KOPT-K1 (cell line): ENCODE results near the gene SCYGR7.

Source experiments
- H3K27ac ChIP-seq: fragments of 200-600 bp; sonication (generic); 2 replicates; pipeline ENCODE4 v1.5.1; 2016; ENCODE audit warnings: antibody characterized with exemption, mild to moderate bottlenecking, low read depth, low read length; ENCODE audit not compliant: poor library complexity, severe bottlenecking
- H3K36me3 ChIP-seq: fragments of 200-600 bp; sonication (generic); 2 replicates; pipeline ENCODE4 v1.5.1; 2017; ENCODE audit warnings: antibody characterized with exemption, mild to moderate bottlenecking, low read length, moderate library complexity; ENCODE audit not compliant: insufficient read depth
- H3K9me3 ChIP-seq: fragments of 200-600 bp; sonication (generic); 2 replicates; pipeline ENCODE4 v1.5.1; 2017; ENCODE audit warnings: antibody characterized with exemption, low read length, mild to moderate bottlenecking; ENCODE audit not compliant: insufficient read depth, poor library complexity, severe bottlenecking

Gene SCYGR7

GRCh38 chr2:227728035-227728434 lies at the start of gene SCYGR7:
Gene SCYGR7 (plus strand): TSS chr2:227728335. CDS start chr2:227728335, 0 bp downstream.
- Histone ChIP-seq H3K27ac (no peak within 1 kb of the TSS), H3K36me3 (no peaks in the 10 kb centered on the region), H3K9me3 (no peaks in the 10 kb centered on the region)

- Histone ChIP-seq H3K9me3 (no peaks in the 10 kb centered on the region), H3K36me3 (no peaks in the 10 kb centered on the region), H3K27ac (no peak overlapping the region)
Measured at GRCh38 chr2:227684258-227684657, 43.9 kb upstream of the SCYGR7 start.

DNA sequence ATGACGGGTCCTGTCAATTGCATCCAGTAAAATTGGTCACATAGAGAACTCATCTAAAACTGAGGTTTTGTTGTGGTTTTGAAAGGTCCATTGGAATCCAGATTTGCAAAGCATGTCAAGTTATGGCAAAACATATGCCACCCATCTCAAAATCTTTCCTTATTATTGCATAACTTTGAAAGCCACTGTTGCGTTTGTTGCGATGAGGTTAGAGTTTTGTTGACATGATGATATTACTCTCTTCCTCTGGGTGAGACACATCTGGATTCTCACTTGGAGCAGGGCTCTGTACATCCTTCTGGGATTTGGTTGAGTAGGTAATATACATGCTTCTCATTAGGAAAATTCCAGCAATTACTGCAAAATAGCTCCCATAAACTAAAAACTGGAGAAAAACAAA lies 40.9 kb upstream of the SCYGR7 start:
- Histone ChIP-seq H3K27ac (no peak overlapping the region), H3K9me3 (no peaks in the 10 kb centered on the region), H3K36me3 (no peaks in the 10 kb centered on the region)

GRCh38 chr2:227696990-227697679 lies 31.0 kb upstream of the SCYGR7 start:
- Histone ChIP-seq H3K36me3 (no peaks in the 10 kb centered on the region), H3K9me3 (no peaks in the 10 kb centered on the region), H3K27ac (no peak overlapping the region)

DNA sequence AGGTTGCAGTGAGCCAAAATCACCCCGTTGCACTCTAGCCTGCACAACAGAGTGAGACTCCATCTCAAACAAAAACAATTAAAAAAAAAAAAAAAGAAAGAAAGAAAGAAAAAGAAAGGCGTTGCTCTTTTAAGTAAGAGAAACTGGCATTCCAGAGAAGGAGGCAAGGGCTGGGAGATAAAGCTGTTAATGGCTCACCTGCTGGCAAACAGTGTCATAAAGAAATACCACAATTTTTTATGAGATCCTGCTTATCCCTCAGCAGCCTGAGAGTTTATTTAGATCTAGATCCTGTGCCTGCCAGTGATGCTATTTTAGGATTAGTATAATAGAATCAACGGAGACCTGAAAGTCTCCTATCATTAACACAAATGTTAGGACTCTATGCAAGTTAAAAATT lies 26.6 kb upstream of the SCYGR7 start:
- Histone ChIP-seq H3K27ac (no peak overlapping the region), H3K36me3 (no peaks in the 10 kb centered on the region), H3K9me3 (no peaks in the 10 kb centered on the region)

- Histone ChIP-seq H3K9me3 (no peaks in the 10 kb centered on the region), H3K27ac (no peak overlapping the region), H3K36me3 (no peaks in the 10 kb centered on the region)
Measured at GRCh38 chr2:227703280-227703732, 24.8 kb upstream of the SCYGR7 start.

DNA sequence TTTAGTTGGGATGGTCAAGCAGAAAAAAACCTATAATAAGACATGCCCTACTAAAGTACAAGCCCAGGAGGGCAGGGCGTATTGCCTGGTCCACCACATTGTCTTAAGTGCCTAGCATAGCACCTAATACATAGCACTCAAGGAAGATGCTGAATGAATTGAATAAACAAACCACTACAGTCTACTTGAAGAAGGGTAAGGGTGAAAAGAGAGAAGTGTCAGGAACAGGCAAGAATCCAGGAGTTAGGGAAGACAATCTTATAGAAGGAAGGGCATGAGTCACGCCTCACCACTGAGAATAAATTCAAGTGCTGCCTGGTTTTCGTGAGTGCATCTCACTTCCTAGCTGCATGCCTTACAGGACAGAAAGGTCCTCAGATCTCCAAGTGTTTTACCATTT lies 24.2 kb upstream of the SCYGR7 start:
- Histone ChIP-seq H3K36me3 (no peaks in the 10 kb centered on the region), H3K27ac (no peak overlapping the region), H3K9me3 (no peaks in the 10 kb centered on the region)

DNA sequence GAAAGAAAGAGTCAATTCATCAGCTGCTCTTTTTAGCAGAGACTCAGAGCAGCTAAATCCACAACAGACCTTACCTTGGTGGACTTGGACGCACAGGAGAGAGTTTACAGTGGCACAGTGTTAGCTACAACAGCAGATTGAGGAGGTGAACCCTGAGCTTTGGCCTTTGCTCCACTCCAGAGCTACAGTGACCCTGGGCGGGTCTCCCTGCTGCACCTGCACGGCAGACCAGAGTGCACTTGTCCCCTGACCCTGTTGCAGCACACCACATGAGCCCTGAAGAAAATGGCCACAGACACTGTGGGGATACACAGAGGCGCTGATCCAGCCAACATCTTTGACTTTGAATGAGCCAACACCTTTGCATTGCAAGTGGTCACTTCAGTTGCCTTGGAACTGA lies 21.3 kb upstream of the SCYGR7 start:
- Histone ChIP-seq H3K9me3 (no peaks in the 10 kb centered on the region), H3K27ac (no peak overlapping the region), H3K36me3 (no peaks in the 10 kb centered on the region)

- Histone ChIP-seq H3K36me3 (no peaks in the 10 kb centered on the region), H3K9me3 (no peaks in the 10 kb centered on the region), H3K27ac (no peak overlapping the region)
Measured at GRCh38 chr2:227707390-227707789, 20.7 kb upstream of the SCYGR7 start.

- Histone ChIP-seq H3K36me3 (no peaks in the 10 kb centered on the region), H3K9me3 (no peaks in the 10 kb centered on the region), H3K27ac (no peak overlapping the region)
Measured at GRCh38 chr2:227710986-227711385, 17.1 kb upstream of the SCYGR7 start.

DNA sequence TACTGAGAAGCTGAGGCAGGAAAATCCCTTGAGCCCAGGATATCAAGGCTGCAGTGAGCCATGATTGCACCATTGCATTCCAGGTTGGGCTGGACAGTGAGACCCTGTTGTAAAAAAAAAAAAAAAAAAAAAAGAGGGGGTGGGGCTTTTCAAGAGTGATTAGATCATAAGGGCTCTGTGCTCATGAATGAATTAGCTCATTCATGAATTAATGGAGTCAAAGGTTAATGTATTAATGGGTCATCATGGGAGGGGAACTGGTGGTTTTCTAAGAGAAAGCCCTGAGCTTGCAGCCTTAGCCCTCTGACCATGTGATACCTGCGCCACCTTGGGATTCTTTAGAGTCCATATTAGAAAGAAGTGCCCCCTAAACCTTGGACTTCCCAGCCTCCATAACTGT lies 14.8 kb upstream of the SCYGR7 start:
- no peaks in the 10 kb centered on the region for H3K36me3 ChIP-seq
- no peak overlapping the region for H3K27ac ChIP-seq
- H3K9me3 ChIP-seq, result no peaks in the 10 kb centered on the region

DNA sequence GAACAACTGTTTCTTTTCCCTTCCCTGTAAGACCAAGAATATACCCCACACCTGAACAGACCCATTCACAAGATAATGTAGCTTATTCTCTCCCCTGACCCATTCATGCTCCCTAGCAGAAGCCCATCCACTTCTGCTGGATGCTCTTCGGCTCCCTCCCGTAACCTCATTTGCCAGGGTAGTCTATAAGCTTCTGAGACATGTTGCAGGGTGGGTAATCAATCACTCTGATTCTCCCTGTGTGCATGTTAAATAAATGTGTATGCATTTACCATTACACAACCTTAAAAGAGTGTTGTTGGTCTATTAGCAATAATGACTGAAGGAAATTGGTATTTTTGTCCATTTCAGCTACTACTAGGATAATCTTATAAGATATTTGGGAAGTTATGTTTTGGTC lies 11.6 kb upstream of the SCYGR7 start:
- no peaks in the 10 kb centered on the region for H3K9me3 ChIP-seq
- H3K27ac ChIP-seq, result no peak overlapping the region
- H3K36me3 ChIP-seq, result no peaks in the 10 kb centered on the region

GRCh38 chr2:227717687-227718567 lies 10.2 kb upstream of the SCYGR7 start, which contains the start of gene SLC19A3:
Gene SLC19A3 (minus strand): TSS chr2:227718028. CDS start chr2:227702318, 15,710 bp downstream.
- H3K9me3 ChIP-seq, result no peaks in the 10 kb centered on the region
- H3K36me3 ChIP-seq, result no peaks in the 10 kb centered on the region
- no peak within 1 kb of the TSS for H3K27ac ChIP-seq

- no peaks in the 10 kb centered on the region for H3K36me3 ChIP-seq
- no peak overlapping the region for H3K27ac ChIP-seq
- no peaks in the 10 kb centered on the region for H3K9me3 ChIP-seq
Measured at GRCh38 chr2:227719641-227720040, 8.5 kb upstream of the SCYGR7 start.

- Histone ChIP-seq H3K27ac (no peak overlapping the region), H3K36me3 (no peaks in the 10 kb centered on the region), H3K9me3 (no peaks in the 10 kb centered on the region)
Measured at GRCh38 chr2:227720680-227721079, 7.5 kb upstream of the SCYGR7 start.
